HG02970 (cell line): Measurements from ENCODE around the gene KISS1R.
"Not testable (repeated sequence)": the region's sequence is repeated elsewhere in the genome, so short reads cannot be mapped to it uniquely, and the experiment has no call there.

Experiments used
- ATAC-seq: cut with Tn5 transposase; IDR thresholded peaks from one replicate; pipeline ENCODE4 v1.9.1; 2021; ENCODE audit warnings: mild to moderate bottlenecking, moderate library complexity, moderate number of reproducible peaks; ENCODE audit not compliant: unreplicated experiment, low FRiP score

KISS1R gene

DNA sequence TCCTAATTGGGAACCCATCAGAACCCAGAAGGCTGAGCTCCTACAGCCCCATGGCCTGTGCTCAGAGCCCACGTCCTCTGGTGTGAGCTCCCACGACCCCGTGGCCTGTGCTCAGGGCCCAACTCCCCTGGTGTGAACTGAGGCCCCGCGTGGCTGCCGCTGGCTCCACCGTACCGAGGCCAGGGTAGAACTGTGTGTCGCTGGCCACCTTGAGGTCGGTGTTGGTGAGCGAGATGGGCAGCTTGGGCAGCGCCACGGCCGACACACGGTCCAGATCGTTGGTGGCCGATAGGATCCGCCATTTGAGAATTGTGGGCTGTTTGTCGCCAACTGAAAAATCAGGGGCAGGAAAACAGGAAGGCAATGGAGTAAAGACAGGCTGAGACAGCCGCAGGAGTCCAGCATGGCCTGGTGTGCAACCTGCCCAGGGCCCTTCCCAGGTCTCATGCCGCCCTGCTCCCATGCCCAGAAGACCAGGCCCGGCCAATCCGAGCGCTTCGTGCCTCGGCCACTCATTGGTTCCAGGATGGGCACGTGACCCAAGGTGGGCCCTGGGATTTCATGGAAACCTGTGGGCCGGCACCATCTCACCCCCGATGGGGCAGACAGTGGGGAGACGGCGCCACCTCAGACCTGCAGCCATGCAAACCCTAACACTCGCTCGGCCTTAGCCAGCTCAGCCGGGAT is 35.6 kb upstream of the KISS1R start:
- ATAC-seq: no peak

GRCh38 chr19:882871-883497 is 34.1 kb upstream of the KISS1R start:
- ATAC-seq: no peak

DNA sequence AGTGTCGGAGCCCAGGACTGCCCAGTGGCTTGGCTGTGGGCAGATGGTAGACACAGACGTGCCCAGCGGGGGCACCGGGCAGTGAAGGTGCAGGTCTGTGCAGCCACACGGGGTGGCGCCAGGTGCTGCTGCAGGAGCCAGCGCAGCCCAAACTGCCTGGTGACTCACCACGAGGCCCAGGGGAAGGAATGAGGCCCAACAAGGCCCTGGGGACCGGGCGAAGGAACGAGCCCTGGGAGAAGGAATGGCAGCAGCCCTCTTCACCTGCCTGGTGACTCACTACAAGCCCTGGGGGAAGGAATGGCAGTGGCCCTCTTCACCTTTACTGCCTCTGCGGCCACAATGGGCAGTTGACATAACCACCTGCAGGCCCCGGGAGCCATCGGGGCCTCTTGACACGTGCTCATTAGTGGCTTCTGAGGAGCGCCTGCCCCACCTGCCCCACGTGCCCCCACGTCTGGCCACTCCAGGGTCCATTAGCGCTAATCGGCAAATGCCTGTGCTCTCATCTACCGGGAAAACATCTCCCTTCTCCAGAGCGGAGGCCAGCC is 33.4 kb upstream of the KISS1R start:
- no peak for ATAC-seq

DNA sequence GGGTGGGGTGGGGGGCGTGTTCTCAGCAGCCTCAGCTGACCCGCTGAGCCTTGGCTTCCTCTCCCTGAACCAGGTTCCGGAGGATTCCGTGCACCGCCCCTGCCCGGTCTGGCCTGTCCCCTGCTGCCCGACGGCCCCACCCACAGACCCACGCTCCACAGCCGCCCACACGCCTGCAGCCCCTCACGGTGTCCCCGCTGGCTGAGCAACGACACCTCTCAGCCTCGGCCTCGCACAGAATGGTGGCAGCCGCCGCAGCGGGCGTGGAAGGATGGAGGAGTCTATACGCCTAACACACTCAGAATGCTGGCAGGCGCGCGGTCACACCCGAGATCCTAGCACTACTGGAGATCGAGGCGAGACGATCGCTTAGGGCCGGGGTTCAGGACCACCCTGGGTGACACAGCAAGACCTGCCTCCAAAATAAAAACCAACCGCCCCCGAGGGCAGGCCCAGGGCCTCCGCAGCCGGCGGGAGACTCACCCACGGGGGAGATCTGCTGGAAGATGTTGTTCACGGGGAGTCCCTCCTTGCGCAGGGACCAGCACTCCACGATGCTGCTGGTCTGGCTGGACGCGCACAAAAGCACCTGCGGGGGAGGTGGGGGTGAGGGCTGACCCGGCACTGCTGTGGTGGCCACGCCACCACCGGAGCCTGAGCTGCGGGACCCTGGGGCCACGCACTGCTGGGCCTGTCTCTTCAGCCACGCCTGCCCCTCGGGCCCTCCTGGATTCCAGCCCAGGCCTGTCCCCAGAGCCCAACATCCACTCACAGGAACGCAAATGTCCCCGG is 32.5 kb upstream of the KISS1R start:
- ATAC-seq: no peak

DNA sequence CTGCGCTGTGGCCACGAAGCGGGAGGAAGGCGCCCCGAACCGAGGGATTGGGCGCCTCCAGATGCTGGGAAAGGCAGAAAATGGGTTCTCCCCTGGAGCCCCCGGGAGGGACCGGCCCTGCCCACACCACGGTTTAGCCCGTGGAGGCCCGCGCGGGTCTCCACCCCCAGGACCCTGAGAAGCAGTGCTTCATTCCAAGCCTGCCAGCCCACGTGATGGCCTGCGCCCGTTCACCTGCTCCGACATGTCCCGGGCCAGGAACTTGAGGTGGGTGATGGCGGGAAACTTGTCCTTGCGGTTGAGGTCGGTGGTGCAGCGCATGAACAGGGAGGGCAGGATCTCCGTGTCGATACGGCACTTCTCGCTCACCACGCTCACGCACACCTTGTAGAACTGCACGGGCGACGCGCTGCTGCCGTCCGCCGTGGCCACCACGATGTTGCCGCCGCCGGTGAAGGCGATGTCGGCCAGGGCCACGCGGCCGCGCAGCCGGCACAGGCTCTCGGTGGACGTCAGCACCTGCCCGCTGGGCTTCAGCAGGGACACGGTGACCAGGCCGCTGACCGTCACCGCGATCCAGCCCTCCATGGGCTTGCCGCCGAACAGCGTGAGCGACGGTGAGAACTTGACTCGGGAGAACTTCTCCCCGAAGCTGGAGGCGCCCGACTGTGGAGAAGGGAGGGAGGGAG is 31.5 kb upstream of the KISS1R start:
- no peak for ATAC-seq

DNA sequence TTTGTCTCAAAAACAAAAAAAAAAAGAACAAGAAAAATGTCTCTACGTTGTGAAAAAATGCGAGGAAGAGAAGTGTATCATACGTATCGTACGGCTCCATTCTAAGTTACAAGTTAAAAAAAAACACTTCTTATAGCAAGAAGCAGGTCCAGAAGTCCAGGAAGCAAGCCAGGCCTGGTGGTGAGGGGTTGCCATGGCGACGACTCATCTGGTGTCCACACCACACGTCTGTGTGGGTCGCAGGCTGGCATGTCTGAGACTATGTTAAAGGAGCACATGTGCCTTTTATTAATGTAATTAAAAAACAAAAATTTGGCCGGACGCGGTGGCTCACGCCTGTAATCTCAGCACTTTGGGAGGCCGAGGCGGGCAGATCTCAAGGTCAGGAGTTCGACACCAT is 30.1 kb upstream of the KISS1R start:
- ATAC-seq: no peak

DNA sequence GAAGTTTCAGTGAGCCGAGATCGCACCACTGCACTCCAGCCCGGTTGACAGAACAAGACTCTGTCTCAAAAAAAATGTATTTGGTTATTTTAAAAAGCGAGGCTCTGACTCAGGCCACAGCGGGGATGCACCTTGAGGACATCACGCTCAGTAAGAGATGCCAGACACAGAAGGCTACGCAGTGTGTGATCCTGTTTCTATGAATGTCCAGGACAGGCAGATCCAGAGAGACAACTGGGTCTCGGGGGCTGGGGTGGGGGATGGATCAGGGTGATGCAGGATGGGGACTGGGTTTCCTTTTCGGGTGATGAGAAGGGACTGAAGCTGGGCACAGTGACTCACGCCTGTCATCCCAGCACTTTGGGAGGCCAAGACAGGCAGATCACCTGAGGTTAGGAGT is 29.5 kb upstream of the KISS1R start:
- ATAC-seq: no peak

- ATAC-seq: no peak
Observed at GRCh38 chr19:888581-889385, 28.4 kb upstream of the KISS1R start.

- ATAC-seq: no peak
Observed at GRCh38 chr19:889662-890295, 27.4 kb upstream of the KISS1R start.

- ATAC-seq: no peak
Observed at GRCh38 chr19:890831-891230, 26.3 kb upstream of the KISS1R start.

GRCh38 chr19:891421-892200 is 25.5 kb upstream of the KISS1R start:
- not testable (repeated sequence) for ATAC-seq

GRCh38 chr19:892243-892893 is 24.8 kb upstream of the KISS1R start:
- ATAC-seq: no peak

GRCh38 chr19:892894-893689 is 24.0 kb upstream of the KISS1R start, which contains the start of the genes MED16 and RNU6-9:
TSS of gene MED16 (minus strand) at chr19:893187. CDS start at chr19:891131, 2,056 bp downstream.
TSS of gene RNU6-9 (plus strand) at chr19:893484.
- ATAC-seq: peak; percentile 82

GRCh38 chr19:896434-896833 is 20.7 kb upstream of the KISS1R start:
- ATAC-seq: no peak

GRCh38 chr19:896999-897398 is 20.1 kb upstream of the KISS1R start:
- ATAC-seq: no peak

DNA sequence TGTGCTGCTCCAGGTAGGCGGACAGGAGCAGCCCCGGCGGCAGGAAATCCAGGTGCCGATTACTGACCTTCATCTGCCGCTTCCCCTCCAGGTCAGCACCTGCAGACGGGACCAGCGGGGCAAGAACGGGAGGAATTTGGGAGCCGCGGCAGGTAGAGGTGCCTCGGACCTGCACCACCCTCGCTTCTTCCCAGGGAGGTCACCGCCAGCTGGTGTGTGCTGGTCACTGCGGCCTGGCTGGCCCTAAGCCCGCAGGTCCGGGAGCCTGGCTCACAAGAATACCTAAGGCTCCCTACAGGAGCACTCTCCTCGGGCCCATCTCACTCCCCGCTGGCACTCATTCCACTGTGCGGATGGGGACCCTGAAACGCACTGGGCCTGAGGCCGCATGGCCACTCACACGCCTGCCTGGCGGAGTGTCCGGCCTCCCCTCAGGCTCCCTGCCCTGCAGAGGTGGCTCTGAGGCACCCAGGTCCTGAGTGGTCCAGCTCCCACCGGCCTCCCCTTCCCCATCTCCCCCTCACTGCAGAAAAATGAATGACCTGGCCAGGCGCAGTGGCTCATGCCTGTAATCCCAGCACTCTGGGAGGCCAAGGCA is 19.6 kb upstream of the KISS1R start:
- no peak for ATAC-seq

DNA sequence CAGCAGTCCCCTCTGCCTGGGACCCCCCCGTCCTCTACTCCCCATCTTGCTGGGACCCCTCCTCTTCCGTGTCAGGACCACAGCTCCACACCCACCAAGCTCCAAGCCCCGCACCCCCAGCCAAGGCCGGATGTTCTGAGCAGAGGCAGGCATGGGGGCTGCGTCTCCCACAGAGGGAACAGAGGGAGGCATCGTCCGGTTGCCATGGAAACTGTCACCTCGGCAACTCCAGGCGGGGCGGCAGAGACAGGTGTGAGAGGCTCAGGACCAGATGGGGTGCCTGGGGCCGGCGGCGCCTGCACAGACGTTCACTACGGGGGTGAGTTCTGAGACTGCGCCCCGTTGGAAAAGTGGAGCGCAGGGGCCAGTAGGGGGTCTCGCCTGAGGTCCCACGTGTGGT is 18.5 kb upstream of the KISS1R start:
- no peak for ATAC-seq
